AG09319 (cell line): ENCODE results near the gene PNN.
"Not testable (repeated sequence)": the region's sequence is repeated elsewhere in the genome, so short reads cannot be mapped to it uniquely, and the experiment has no call there.

Source experiments
- DNase-seq: peaks from one replicate; pipeline ENCODE4 v3.0.0-alpha.2; 2010; ENCODE audit warnings: low read depth; ENCODE audit errors: extremely low read depth
- TF ChIP-seq, protein P1 (sequence below): IDR thresholded peaks from 2 replicates; pipeline ENCODE4 v1.5.1; 2011; ENCODE audit warnings: low read depth, mild to moderate bottlenecking, inconsistent platforms, low read length, moderate library complexity

The PNN gene

GRCh38 chr14:39228044-39228443, 53.0 kb downstream of the PNN start:
- TF ChIP-seq, protein P1, sequence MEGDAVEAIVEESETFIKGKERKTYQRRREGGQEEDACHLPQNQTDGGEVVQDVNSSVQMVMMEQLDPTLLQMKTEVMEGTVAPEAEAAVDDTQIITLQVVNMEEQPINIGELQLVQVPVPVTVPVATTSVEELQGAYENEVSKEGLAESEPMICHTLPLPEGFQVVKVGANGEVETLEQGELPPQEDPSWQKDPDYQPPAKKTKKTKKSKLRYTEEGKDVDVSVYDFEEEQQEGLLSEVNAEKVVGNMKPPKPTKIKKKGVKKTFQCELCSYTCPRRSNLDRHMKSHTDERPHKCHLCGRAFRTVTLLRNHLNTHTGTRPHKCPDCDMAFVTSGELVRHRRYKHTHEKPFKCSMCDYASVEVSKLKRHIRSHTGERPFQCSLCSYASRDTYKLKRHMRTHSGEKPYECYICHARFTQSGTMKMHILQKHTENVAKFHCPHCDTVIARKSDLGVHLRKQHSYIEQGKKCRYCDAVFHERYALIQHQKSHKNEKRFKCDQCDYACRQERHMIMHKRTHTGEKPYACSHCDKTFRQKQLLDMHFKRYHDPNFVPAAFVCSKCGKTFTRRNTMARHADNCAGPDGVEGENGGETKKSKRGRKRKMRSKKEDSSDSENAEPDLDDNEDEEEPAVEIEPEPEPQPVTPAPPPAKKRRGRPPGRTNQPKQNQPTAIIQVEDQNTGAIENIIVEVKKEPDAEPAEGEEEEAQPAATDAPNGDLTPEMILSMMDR = no peak
- DNase-seq = no peak

GRCh38 chr14:39228509-39229221, 53.6 kb downstream of the PNN start:
- TF ChIP-seq, protein P1 = no peak
- no peak for DNase-seq

GRCh38 chr14:39229222-39229543, 54.1 kb downstream of the PNN start:
- no peak for DNase-seq
- TF ChIP-seq, protein P1 = no peak

GRCh38 chr14:39229601-39230110, 54.6 kb downstream of the PNN start:
- no peak for DNase-seq
- TF ChIP-seq, protein P1 = no peak

- no peak for DNase-seq
- TF ChIP-seq, protein P1 = no peak
Observed at GRCh38 chr14:39230416-39231035, 55.5 kb downstream of the PNN start.

DNA sequence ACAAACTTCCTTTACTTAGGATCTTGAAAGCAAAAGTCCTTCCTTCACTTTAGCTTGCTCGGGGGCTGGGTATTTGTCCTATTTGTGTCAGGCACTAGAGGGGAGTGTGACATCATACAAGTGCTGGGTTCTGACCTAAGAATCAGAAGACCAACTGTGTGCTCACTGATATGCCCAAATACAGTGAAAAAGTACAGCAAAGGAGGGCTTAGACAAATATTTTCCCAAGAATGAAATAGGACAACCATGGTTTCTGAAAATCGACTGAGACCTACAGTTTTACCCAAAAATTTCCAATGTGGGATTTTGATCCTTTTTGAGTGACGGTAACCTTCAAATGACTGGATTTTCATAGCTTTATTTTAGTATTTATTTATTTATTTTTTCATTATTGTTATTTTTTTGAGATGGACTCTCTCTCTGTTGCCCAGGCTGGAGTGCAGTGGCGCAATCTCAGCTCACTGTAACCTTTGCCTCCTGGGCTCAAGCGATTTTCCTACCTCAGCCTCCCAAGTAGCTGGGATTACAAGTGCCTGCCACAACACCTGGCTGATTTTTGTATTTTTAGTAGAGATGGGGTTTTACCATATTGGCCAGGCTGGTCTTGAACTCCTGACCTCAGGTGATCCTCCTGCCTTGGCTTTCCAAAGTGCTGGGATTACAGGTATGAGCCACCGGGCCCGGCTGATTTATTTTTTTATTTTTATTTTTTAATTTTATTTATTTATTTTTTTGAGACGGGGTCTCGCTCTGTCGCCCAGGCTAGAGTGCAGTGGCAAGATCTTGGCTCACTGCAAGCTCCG, 56.9 kb downstream of the PNN start:
- not testable (repeated sequence) for DNase-seq
- TF ChIP-seq, protein P1 = peak; percentile 11
